ENCODE measurements around the gene UNC119.
A peak's percentile ranks its signal among the peaks of the same experiment; 100 is the strongest.

The UNC119 gene

DNA sequence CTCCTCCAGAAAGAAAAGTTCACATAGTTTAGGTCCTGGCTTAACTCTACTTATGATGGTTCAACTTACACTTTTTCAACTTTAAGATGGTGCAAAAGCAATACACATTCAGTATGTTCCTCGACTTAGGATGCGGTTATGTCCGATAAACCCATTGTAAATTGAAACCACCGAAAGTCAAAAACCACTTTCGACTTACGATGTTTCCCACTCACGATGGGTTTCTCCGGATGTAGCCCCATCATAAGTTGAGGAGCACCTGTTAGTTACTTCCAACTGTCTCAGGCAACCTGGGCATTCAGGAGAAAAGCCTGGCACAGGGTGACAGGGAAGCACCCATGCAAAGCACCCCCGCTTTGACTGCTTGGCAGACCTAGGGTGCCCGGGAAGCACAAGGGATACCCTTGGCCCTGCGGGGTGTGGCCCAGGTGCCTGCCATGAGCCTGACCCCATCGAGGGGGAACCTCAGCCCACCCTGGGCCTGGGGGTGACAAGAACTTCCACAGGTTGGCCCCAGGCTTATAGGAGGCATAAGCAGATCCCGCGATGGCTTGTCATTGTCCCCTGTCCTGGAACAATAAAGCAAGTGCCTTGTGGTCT is 14.0 kb downstream of the UNC119 start:
- no peak overlapping the region for H3K27ac ChIP-seq
- no peak for DNase-seq (ENCODE audit: low spot score)
- POLR2A ChIA-PET (ENCODE audit: low non-redundant PET): no interaction called here
- CTCF ChIA-PET: no interaction called here
- TF ChIP-seq, protein P1, sequence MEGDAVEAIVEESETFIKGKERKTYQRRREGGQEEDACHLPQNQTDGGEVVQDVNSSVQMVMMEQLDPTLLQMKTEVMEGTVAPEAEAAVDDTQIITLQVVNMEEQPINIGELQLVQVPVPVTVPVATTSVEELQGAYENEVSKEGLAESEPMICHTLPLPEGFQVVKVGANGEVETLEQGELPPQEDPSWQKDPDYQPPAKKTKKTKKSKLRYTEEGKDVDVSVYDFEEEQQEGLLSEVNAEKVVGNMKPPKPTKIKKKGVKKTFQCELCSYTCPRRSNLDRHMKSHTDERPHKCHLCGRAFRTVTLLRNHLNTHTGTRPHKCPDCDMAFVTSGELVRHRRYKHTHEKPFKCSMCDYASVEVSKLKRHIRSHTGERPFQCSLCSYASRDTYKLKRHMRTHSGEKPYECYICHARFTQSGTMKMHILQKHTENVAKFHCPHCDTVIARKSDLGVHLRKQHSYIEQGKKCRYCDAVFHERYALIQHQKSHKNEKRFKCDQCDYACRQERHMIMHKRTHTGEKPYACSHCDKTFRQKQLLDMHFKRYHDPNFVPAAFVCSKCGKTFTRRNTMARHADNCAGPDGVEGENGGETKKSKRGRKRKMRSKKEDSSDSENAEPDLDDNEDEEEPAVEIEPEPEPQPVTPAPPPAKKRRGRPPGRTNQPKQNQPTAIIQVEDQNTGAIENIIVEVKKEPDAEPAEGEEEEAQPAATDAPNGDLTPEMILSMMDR (conservative IDR thresholded peaks at IDR 0.05; ENCODE audit: low read depth): no peak

DNA sequence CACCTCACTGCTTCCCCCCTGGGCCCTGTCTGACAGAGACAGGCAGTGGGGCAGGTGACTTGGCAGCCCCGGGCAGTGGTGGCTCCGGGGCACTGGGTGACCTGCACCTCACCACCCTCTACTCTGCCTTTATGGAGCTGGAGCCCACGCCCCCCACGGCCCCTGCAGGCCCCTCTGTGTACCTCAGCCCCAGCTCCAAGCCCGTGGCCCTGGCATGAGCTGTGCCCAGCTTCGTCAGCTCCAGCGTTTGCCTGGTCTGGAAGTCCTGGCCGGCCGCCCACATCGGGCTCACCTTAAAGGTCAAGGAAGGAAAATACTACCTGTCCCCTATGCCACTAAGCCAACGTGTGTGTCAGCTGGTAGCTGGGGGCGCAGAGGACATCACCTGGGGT is 15.2 kb downstream of the UNC119 start:
- DNase-seq (ENCODE audit: low spot score): no peak
- no peak overlapping the region for H3K27ac ChIP-seq
- TF ChIP-seq, protein P1 (conservative IDR thresholded peaks at IDR 0.05; ENCODE audit: low read depth): no peak
- ChIA-PET CTCF (interaction anchor here (0.6 to 1.0 kb wide), 4 partner anchors 11 to 129 kb away, joined by 3 to 5 read pairs (median 4); no protein-coding TSS in a partner anchor), POLR2A (ENCODE audit: low non-redundant PET) (no interaction called here)

DNA sequence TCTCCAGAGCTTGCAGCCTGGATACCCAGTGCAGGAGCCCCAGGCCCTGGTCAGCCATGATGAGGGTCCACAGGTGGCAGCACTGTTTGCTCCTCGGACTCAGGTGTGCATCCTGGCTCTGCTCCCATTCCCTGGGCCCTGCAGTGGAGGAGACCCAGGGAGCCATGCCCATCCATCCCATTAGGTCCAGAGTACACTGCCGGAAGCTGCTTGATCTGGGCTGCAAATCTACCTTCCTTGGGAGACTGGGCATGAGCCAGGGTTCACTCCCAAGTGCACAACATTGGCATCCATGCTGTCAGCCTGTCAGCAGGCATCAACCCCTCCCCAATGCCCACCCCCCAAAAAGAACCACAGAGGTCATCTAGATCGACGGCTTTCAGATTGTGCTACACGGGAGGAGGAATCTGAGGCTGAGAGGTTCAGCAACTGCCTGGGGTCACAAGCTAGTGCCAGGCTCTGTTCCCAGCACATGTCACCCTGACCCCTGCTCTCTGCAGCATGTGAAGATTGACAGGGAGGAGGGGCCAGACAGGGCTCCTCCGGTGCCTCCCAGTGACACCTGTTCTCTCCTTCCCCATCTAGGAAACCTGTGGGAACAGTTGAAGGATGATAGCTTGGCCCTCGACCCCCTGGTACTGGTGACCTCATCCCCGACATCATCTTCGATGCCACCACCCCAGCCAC is 15.7 kb downstream of the UNC119 start:
- TF ChIP-seq, protein P1 (conservative IDR thresholded peaks at IDR 0.05; ENCODE audit: low read depth): no peak
- H3K27ac ChIP-seq: no peak overlapping the region
- ChIA-PET CTCF (interaction anchor here (0.9 to 1.0 kb wide), 2 partner anchors 11 to 44 kb away, joined by 4 to 5 read pairs; no protein-coding TSS in a partner anchor), POLR2A (ENCODE audit: low non-redundant PET) (no interaction called here)
- no peak for DNase-seq (ENCODE audit: low spot score)

DNA sequence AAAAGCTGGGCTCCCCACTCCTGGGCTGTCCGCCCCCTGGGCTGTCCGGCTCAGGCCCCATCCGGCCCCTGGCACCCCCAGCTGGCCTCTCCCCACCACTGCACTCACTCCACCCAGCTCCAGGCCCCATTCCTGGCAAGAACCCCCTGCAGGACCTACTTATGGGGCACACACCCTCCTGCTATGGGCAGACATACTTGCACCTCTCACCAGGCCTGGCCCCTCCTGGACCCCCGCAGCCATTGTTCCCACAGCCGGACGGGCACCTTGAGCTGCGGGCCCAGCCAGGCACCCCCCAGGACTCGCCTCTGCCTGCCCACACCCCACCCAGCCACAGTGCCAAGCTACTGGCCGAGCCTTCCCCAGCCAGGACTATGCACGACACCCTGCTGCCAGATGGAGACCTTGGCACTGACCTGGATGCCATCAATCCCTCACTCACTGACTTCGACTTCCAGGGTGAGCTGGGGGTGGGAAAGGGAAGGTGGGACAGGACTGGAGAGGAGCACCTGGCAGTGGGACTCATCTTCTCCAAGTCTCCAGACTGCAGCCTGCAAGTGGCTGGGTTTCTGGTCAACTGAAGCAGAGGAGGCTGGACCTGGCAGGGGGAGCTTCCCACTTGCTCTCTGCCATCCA is 17.6 kb downstream of the UNC119 start:
- H3K27ac ChIP-seq: no peak overlapping the region
- ChIA-PET POLR2A (ENCODE audit: low non-redundant PET) (no interaction called here), CTCF (interaction anchor here (0.6 to 1.1 kb wide), 2 partner anchors 25 to 154 kb away, joined by 3 to 4 read pairs; no protein-coding TSS in a partner anchor)
- no peak for DNase-seq (ENCODE audit: low spot score)
- TF ChIP-seq, protein P1 (conservative IDR thresholded peaks at IDR 0.05; ENCODE audit: low read depth): no peak

DNA sequence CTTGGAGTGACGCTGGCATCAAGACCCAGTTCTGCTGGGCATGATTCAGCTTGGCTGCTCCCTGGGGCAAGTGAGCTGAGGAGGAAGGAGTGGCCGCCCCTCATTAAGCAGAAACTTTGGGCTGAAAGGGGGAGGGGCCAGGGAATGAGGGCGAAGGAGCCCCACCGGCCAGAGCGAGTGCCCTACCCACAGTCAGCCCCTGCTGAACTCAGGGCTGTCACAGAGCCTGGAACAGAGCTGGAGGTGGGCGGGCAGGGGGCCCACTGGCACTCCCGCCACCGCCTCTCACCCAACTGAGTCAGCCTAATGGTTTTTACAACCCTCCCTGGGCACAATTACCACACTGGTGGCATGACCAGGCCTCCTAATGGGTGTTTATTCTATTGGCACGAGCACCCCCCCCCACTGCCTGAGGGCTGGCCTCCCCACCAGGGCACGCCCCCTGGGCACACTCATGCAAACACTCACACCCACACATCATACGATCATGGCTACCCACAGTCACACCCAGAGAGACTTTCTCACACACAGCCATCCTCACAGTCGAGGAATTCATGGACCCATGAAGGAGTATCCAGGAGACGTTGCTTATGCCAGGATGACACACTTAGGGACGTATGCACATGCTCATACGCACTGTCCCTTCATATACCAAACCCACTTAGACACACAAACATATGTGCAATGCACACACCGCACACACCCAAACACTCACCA is 19.2 kb downstream of the UNC119 start:
- DNase-seq (ENCODE audit: low spot score): peak; percentile 57
- ChIA-PET CTCF (interaction anchor here (0.5 kb wide), 1 partner anchor 33 kb away, joined by 3 read pairs; no protein-coding TSS in a partner anchor), POLR2A (ENCODE audit: low non-redundant PET) (no interaction called here)
- TF ChIP-seq, protein P1 (conservative IDR thresholded peaks at IDR 0.05; ENCODE audit: low read depth): no peak
- H3K27ac ChIP-seq: peak overlapping the region; percentile 68
